ENCODE data around the gene HDAC2. TPM values are rescaled to one million over a fixed set of nuclear protein-coding genes. Genes with fewer than 3 reads are reported as not detected.
A peak's percentile ranks its signal among the peaks of the same experiment; 100 is the strongest.

Gene HDAC2
- total and polyA plus RNA-seq, 2 of the 13 experiments (the other 11 are each of a cell fraction or from before 2014, with no cell fraction given), result 99.6 to 114 TPM

DNA sequence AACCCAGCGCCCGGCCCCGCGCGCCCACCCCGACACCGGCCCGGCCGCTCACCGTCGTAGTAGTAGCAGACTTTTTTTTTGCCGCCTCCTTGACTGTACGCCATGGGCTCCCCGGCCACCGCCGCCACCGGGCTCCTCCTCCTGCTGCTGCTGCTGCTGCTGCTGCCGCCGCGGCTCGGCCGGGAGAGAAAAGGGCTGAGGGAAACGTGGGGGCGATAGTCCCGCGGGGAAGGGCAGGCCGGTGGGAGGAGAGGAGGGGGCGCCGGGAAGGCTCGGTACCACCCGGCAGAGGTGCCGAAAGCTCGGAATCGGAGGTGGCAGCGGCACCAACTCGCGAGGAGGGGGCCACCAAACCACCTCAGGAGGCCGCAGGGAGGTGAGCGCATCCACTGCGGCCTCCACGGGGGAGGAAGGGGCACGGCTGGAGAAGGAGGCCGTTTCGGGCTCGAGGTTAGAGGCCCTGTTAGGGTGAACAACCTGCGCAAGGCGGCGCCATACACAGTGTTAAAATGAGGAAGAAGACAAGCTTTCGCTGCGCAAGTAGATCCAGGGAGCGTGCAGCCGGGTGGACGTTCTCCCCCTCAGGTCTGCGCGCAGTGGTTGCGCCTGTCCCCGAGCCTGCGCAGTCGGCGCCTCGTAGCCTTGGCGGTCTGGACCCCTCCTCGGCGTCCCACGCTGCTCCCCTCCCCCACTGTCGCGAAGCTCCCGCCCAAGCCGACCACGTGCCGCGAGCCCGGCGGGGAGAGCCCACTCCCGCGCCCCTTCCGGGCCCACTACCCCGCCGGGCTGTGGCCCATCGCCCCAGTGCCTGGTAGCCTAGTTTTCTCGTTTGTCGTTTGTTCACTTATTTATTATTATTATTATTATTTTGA, at the start of gene HDAC2 (continued):
- TF ChIP-seq ZNF10 (CRISPR knock-in tag; IDR thresholded peaks at IDR 0.05; ENCODE audit: borderline replicate concordance, low read depth), result no peak
- TF ChIP-seq ZNF367 (CRISPR knock-in tag; IDR thresholded peaks at IDR 0.05; ENCODE audit: borderline replicate concordance), result peak; percentile 98
- peak; percentile 89; the same call in 1 of the 2 replicates for TF ChIP-seq THAP7 (CRISPR knock-in tag; IDR thresholded peaks at IDR 0.05)
- no peak for TF ChIP-seq GPBP1L1 (CRISPR knock-in tag; IDR thresholded peaks at IDR 0.05)
- TF ChIP-seq EEA1 (CRISPR knock-in tag; IDR thresholded peaks at IDR 0.05; ENCODE audit: borderline replicate concordance), result peak; percentile 99
- TF ChIP-seq ATM (IDR thresholded peaks at IDR 0.05; ENCODE audit: borderline replicate concordance), result no peak
- peak; percentile 98 for TF ChIP-seq ZNF670 (CRISPR knock-in tag; IDR thresholded peaks at IDR 0.05; ENCODE audit: borderline replicate concordance)
- TF ChIP-seq REPIN1 (CRISPR knock-in tag; IDR thresholded peaks at IDR 0.05; ENCODE audit: borderline replicate concordance, low read depth), result peak; percentile 96
- TF ChIP-seq HOXA7 (CRISPR knock-in tag; IDR thresholded peaks at IDR 0.05), result peak; percentile 89
- peak; percentile 97 for TF ChIP-seq CERS6 (CRISPR knock-in tag; IDR thresholded peaks at IDR 0.05)
- TF ChIP-seq DDIT3 (CRISPR knock-in tag; IDR thresholded peaks at IDR 0.05), result no peak
- TF ChIP-seq ZNF121 (CRISPR knock-in tag; IDR thresholded peaks at IDR 0.05), result peak; percentile 65
- TF ChIP-seq CBX2 (IDR thresholded peaks at IDR 0.05; ENCODE audit: low read depth, low read length), result no peak
- TF ChIP-seq CBX2 (CRISPR knock-in tag; IDR thresholded peaks at IDR 0.05; ENCODE audit: low read depth), result peak; percentile 98; the same call in 1 of the 2 replicates
- TF ChIP-seq PTBP1 (IDR thresholded peaks at IDR 0.05; ENCODE audit: low read depth, low read length, poor library complexity, severe bottlenecking), result no peak
- TF ChIP-seq ZNF773 (CRISPR knock-in tag; IDR thresholded peaks at IDR 0.05; ENCODE audit: borderline replicate concordance), result peak; percentile 99
- peak; percentile 91 for TF ChIP-seq ZNF776 (CRISPR knock-in tag; IDR thresholded peaks at IDR 0.05)
- no peak for TF ChIP-seq SIN3B (IDR thresholded peaks at IDR 0.05; ENCODE audit: low read length)
- peak; percentile 100 for TF ChIP-seq ZNF605 (CRISPR knock-in tag; IDR thresholded peaks at IDR 0.05)
- TF ChIP-seq MEIS2 (CRISPR knock-in tag; IDR thresholded peaks at IDR 0.05), result peak; percentile 95
- TF ChIP-seq NFAT5 (CRISPR knock-in tag; IDR thresholded peaks at IDR 0.05), result peak; percentile 99
